CD4-positive, CD25-positive, alpha-beta regulatory T cell (primary cell): ENCODE measurements around the gene PUS7L. TPM values are rescaled to one million over a fixed set of nuclear protein-coding genes. Genes with fewer than 3 reads are reported as not detected.
A peak's percentile ranks its signal among the peaks of the same experiment; 100 is the strongest.
"Not testable (repeated sequence)": the region's sequence is repeated elsewhere in the genome, so short reads cannot be mapped to it uniquely, and the experiment has no call there.

Source experiments
- ATAC-seq, 2 donors: fragments of 150-1000 bp; cut with Tn5 transposase; one replicate each; pipeline ENCODE4 v1.10.0; 2021; ENCODE audit warnings: low read depth in 2 of 2, moderate number of reproducible peaks in 2 of 2, moderate library complexity in 1 of 2
- DNase-seq, 3 donors: peaks; one replicate each; pipeline versions ENCODE4 v3.0.0 to v3.0.0-alpha.2; 2012 to 2022; ENCODE audit warnings: mixed read lengths in 1 of 3
- H3K27ac ChIP-seq: one replicate; pipeline ENCODE4 v1.7.0; 2013; ENCODE audit warnings: mild to moderate bottlenecking, low read length; ENCODE audit not compliant: insufficient read depth, poor library complexity, severe bottlenecking
- H3K27me3 ChIP-seq: one replicate; pipeline ENCODE4 v1.7.0; 2013; ENCODE audit warnings: low read length; ENCODE audit not compliant: control insufficient read depth, insufficient read depth
- H3K36me3 ChIP-seq: one replicate; pipeline ENCODE4 v1.7.0; 2013; ENCODE audit warnings: mild to moderate bottlenecking, low read length, moderate library complexity; ENCODE audit not compliant: control insufficient read depth, insufficient read depth
- H3K4me1 ChIP-seq: 2 replicates; pipeline ENCODE4 v1.7.0; 2013; ENCODE audit warnings: mild to moderate bottlenecking, low read length; ENCODE audit not compliant: insufficient read depth, control insufficient read depth, poor library complexity, severe bottlenecking
- H3K4me3 ChIP-seq: one replicate; pipeline ENCODE4 v1.7.0; 2013; ENCODE audit warnings: low read depth, mild to moderate bottlenecking, low read length, moderate library complexity
- H3K9me3 ChIP-seq, 2 experiments: 1 replicate in 1 of 2; 2 replicates in 1 of 2; pipeline ENCODE4 v1.7.0; 2013; ENCODE audit warnings: low read length in 2 of 2, mild to moderate bottlenecking in 1 of 2, moderate library complexity in 1 of 2; ENCODE audit not compliant: control insufficient read depth in 2 of 2
- H3K27ac Mint-ChIP-seq, 3 donors: one replicate each; pipeline ENCODE4 v1.8.0; 2020 to 2022; ENCODE audit warnings: mild to moderate bottlenecking in 3 of 3, mixed read lengths in 3 of 3, moderate library complexity in 2 of 3
- H3K27me3 Mint-ChIP-seq: one replicate; pipeline ENCODE4 v1.8.0; 2022; ENCODE audit warnings: mild to moderate bottlenecking, mixed read lengths
- H3K36me3 Mint-ChIP-seq: one replicate; pipeline ENCODE4 v1.8.0; 2020; ENCODE audit warnings: mixed read lengths
- H3K4me1 Mint-ChIP-seq, 4 donors: one replicate each; pipeline ENCODE4 v1.8.0; 2020 to 2022; ENCODE audit warnings: mixed read lengths in 4 of 4, mild to moderate bottlenecking in 1 of 4
- H3K4me3 Mint-ChIP-seq, 4 donors: one replicate each; pipeline ENCODE4 v1.8.0; 2020 to 2022; ENCODE audit warnings: mild to moderate bottlenecking in 4 of 4, mixed read lengths in 4 of 4, moderate library complexity in 3 of 4
- H3K9me3 Mint-ChIP-seq, 7 donors: one replicate each; pipeline ENCODE4 v1.8.0; 2020 to 2022; ENCODE audit warnings: mixed read lengths in 7 of 7, mild to moderate bottlenecking in 3 of 7, moderate library complexity in 2 of 7
- polyA plus RNA-seq, 4 donors: library from polyadenylated mRNA; unstranded; fragments of 300-500 nt; fragmentation: Illumina TruSeq; gene quantifications; one replicate each; pipeline ENCODE4 v1.2.3, GENCODE V29; 2021
- total RNA-seq: library from RNA; stranded (reverse); gene quantifications from one replicate; pipeline ENCODE4 v1.2.3, GENCODE V29; 2022

PUS7L gene
- total and polyA plus RNA-seq, 5 donors from 2014 or later = 16.1 to 33.5 (median 27.0) TPM

GRCh38 chr12:43762596-43762995 is 4.0 kb upstream of the PUS7L start:
- Histone ChIP-seq H3K9me3 (no peaks in the 10 kb centered on the region), H3K4me3 (peak overlapping the region; percentile 90), H3K27ac (no peak overlapping the region), H3K4me1 (peaks cover 57% of the 10 kb centered on the region), H3K36me3 (peaks cover 9% of the 10 kb centered on the region), H3K27me3 (no peaks in the 10 kb centered on the region)
- Mint-ChIP-seq H3K27ac (peak overlapping the region; percentile 23 to 91 (median 84)), H3K36me3 (peaks cover 17% of the 10 kb centered on the region), H3K4me1 (peaks cover 30 to 56% (median 44%) of the 10 kb centered on the region in 4 donors), H3K9me3 (peaks cover 0 to 1% (median 0%) of the 10 kb centered on the region in 7 donors), H3K27me3 (no peaks in the 10 kb centered on the region), H3K4me3 (peak overlapping the region; percentile 74 to 79 (median 76))
- no peak for DNase-seq
- no peak for ATAC-seq

GRCh38 chr12:43761500-43761899 is 2.9 kb upstream of the PUS7L start:
- Mint-ChIP-seq H3K36me3 (peaks cover 17% of the 10 kb centered on the region), H3K27me3 (no peaks in the 10 kb centered on the region), H3K9me3 (peaks cover 0 to 2% (median 0%) of the 10 kb centered on the region in 7 donors), H3K27ac (peak overlapping the region; percentile 71 to 88 (median 84)), H3K4me3 (peak overlapping the region; percentile 76 to 91 (median 78)), H3K4me1 (peaks cover 36 to 65% (median 50%) of the 10 kb centered on the region in 4 donors)
- Histone ChIP-seq H3K9me3 (no peaks in the 10 kb centered on the region), H3K4me1 (peaks cover 60% of the 10 kb centered on the region), H3K27ac (peak overlapping the region; percentile 41), H3K27me3 (no peaks in the 10 kb centered on the region), H3K4me3 (peak overlapping the region; percentile 90), H3K36me3 (peaks cover 9% of the 10 kb centered on the region)
- peak in 1 of 3 donors; percentile 26 for DNase-seq
- no peak for ATAC-seq

DNA sequence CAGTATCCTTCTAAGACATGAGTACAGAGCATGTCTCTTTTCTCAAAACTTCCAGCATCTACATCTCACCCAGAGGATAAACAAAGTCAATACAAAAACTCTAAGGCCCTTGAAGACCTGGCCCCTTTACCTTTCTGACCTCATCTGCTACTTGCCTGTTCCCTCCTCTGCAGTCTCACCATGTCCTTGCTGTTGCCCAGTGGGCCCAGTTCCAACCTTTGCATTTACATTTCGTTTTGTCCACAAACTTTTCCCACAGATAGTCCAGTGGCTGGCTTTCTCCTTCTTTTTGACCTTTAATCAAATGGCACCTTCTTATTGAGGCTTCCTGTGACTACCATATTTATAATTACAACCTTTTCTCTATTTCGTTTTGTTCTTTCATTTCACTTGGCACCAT is 1.8 kb upstream of the PUS7L start:
- Histone ChIP-seq H3K27ac (no peak overlapping the region), H3K9me3 (no peaks in the 10 kb centered on the region), H3K4me1 (peaks cover 60% of the 10 kb centered on the region), H3K36me3 (peaks cover 4% of the 10 kb centered on the region), H3K4me3 (peak overlapping the region; percentile 90), H3K27me3 (no peaks in the 10 kb centered on the region)
- H3K27me3 Mint-ChIP-seq = no peaks in the 10 kb centered on the region
- DNase-seq = no peak
- H3K4me3 Mint-ChIP-seq = peak overlapping the region; percentile 91 to 99 (median 98)
- no peak for ATAC-seq
- peak overlapping the region; percentile 95 to 99 (median 99) for H3K27ac Mint-ChIP-seq
- H3K4me1 Mint-ChIP-seq = peaks cover 48 to 76% (median 59%) of the 10 kb centered on the region in 4 donors
- H3K9me3 Mint-ChIP-seq = peaks cover 0 to 2% (median 0%) of the 10 kb centered on the region in 7 donors
- H3K36me3 Mint-ChIP-seq = peaks cover 21% of the 10 kb centered on the region

- no peaks in the 10 kb centered on the region for H3K27me3 Mint-ChIP-seq
- H3K27me3 ChIP-seq = no peaks in the 10 kb centered on the region
- H3K27ac ChIP-seq = peak overlapping the region; percentile 98
- peaks cover 24% of the 10 kb centered on the region for H3K36me3 Mint-ChIP-seq
- H3K4me3 ChIP-seq = peak overlapping the region; percentile 90
- peaks cover 58% of the 10 kb centered on the region for H3K4me1 ChIP-seq
- H3K4me3 Mint-ChIP-seq = peak overlapping the region; percentile 91 to 99 (median 98)
- ATAC-seq (peak; percentile 5 to 6), DNase-seq (no peak)
- H3K9me3 ChIP-seq = no peaks in the 10 kb centered on the region
- peak overlapping the region; percentile 99 for H3K27ac Mint-ChIP-seq
- H3K9me3 Mint-ChIP-seq = peaks cover 0 to 4% (median 0%) of the 10 kb centered on the region in 7 donors
- H3K4me1 Mint-ChIP-seq = peaks cover 57 to 90% (median 68%) of the 10 kb centered on the region in 4 donors
- peaks cover 5% of the 10 kb centered on the region for H3K36me3 ChIP-seq
Measured at GRCh38 chr12:43758247-43758727, 303 bp downstream of the PUS7L start.

- Mint-ChIP-seq H3K9me3 (peaks cover 0 to 4% (median 2%) of the 10 kb centered on the region in 7 donors), H3K4me1 (peaks cover 40 to 73% (median 44%) of the 10 kb centered on the region in 4 donors), H3K27me3 (no peaks in the 10 kb centered on the region), H3K36me3 (peaks cover 40% of the 10 kb centered on the region), H3K27ac (no peak overlapping the region), H3K4me3 (peak overlapping the region in 1 of 4 donors; percentile 38)
- Histone ChIP-seq H3K27me3 (no peaks in the 10 kb centered on the region), H3K36me3 (peaks cover 8% of the 10 kb centered on the region), H3K27ac (no peak overlapping the region), H3K4me3 (no peak overlapping the region), H3K4me1 (peaks cover 20% of the 10 kb centered on the region), H3K9me3 (no peaks in the 10 kb centered on the region)
- DNase-seq (no peak), ATAC-seq (no peak)
Measured at GRCh38 chr12:43754015-43754414, 4.6 kb downstream of the PUS7L start.

- H3K4me3 Mint-ChIP-seq, H3K27ac ChIP-seq, H3K36me3 ChIP-seq, H3K4me3 ChIP-seq, H3K27me3 ChIP-seq, H3K27me3 Mint-ChIP-seq, H3K9me3 Mint-ChIP-seq, H3K4me1 ChIP-seq, DNase-seq, H3K9me3 ChIP-seq, ATAC-seq, H3K27ac Mint-ChIP-seq: not testable (repeated sequence)
- H3K4me1 Mint-ChIP-seq = peaks cover 25 to 50% (median 33%) of the 10 kb centered on the region in 4 donors
- peaks cover 46% of the 10 kb centered on the region for H3K36me3 Mint-ChIP-seq
Measured at GRCh38 chr12:43751360-43751759, 7.2 kb downstream of the PUS7L start.

GRCh38 chr12:43750814-43751213 is 7.8 kb downstream of the PUS7L start:
- H3K9me3 ChIP-seq = no peaks in the 10 kb centered on the region
- no peak overlapping the region for H3K27ac ChIP-seq
- Mint-ChIP-seq H3K4me3 (no peak overlapping the region), H3K4me1 (peaks cover 20 to 44% (median 28%) of the 10 kb centered on the region in 4 donors), H3K27ac (no peak overlapping the region), H3K27me3 (no peaks in the 10 kb centered on the region), H3K9me3 (peaks cover 0 to 4% (median 0%) of the 10 kb centered on the region in 7 donors), H3K36me3 (peaks cover 47% of the 10 kb centered on the region)
- peaks cover 10% of the 10 kb centered on the region for H3K4me1 ChIP-seq
- peaks cover 10% of the 10 kb centered on the region for H3K36me3 ChIP-seq
- no peaks in the 10 kb centered on the region for H3K27me3 ChIP-seq
- H3K4me3 ChIP-seq = no peak overlapping the region
- DNase-seq = no peak
- no peak for ATAC-seq

DNA sequence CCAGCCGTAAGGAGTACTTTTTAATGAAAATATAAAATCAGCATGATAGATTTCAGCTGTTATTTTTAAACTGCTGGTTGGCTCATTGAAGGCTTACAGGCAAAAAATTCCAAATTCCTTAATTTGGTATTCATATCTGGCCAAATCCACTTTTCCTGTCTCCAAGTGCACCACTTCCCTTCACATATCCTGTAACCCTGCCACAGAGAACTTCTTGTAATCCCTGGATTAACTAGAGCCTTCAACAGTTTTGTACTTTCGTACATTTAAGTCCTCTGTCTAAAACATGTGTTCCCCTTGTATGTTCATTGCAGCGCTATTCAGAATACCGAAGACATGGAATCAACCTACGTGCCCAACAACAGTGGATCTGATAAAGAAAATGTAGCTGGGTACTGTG is 9.6 kb downstream of the PUS7L start:
- ATAC-seq (no peak), DNase-seq (no peak)
- Histone ChIP-seq H3K4me3 (no peak overlapping the region), H3K36me3 (peaks cover 21% of the 10 kb centered on the region), H3K4me1 (peaks cover 7% of the 10 kb centered on the region), H3K9me3 (no peaks in the 10 kb centered on the region), H3K27ac (no peak overlapping the region), H3K27me3 (no peaks in the 10 kb centered on the region)
- Mint-ChIP-seq H3K27ac (peak overlapping the region in 1 of 3 donors; percentile 49), H3K4me1 (peaks cover 3 to 29% (median 21%) of the 10 kb centered on the region in 4 donors), H3K4me3 (no peak overlapping the region), H3K9me3 (peaks cover 0 to 4% (median 0%) of the 10 kb centered on the region in 7 donors), H3K27me3 (no peaks in the 10 kb centered on the region), H3K36me3 (peaks cover 45% of the 10 kb centered on the region)
